SK-N-MC (cell line): ENCODE data around the gene DDIAS.

Experiments used
- FOXP2 ChIP-seq: optimal IDR thresholded peaks from 2 replicates; pipeline ENCODE3; 2011; ENCODE audit warnings: mild to moderate bottlenecking, moderate library complexity; ENCODE audit not compliant: insufficient read depth; ENCODE audit errors: extremely low read length, control extremely low read depth
- POLR2AphosphoS5 ChIP-seq: IDR thresholded peaks from 2 replicates; pipeline ENCODE4 v1.6.1; 2012; ENCODE audit warnings: mild to moderate bottlenecking, low read depth, low read length, borderline replicate concordance

- no peak for TF ChIP-seq FOXP2
- no peak for TF ChIP-seq POLR2AphosphoS5
These were observed 80.3 kb downstream of the DDIAS start for GRCh38 chr11:82981852-82982251.
